Neuronal stem cell (in vitro differentiated cells): ENCODE measurements around the gene DMRTA2.

Experiments
- DNase-seq: peaks from one replicate; pipeline ENCODE4 v3.0.0-alpha.2; 2013; ENCODE audit warnings: low spot score
- H2AFZ ChIP-seq: one replicate; pipeline ENCODE4 v1.6.1; 2013; ENCODE audit warnings: mild to moderate bottlenecking, low read length, inconsistent platforms
- H2AK5ac ChIP-seq: 2 replicates; pipeline ENCODE4 v1.6.1; 2013; ENCODE audit warnings: low read depth, mild to moderate bottlenecking, inconsistent platforms, low read length, moderate library complexity, mixed read lengths
- H2BK120ac ChIP-seq: 2 replicates; pipeline ENCODE4 v1.6.1; 2013; ENCODE audit warnings: low read depth, mild to moderate bottlenecking, inconsistent platforms, low read length, moderate library complexity, mixed read lengths
- H2BK12ac ChIP-seq: one replicate; pipeline ENCODE4 v1.6.1; 2013; ENCODE audit warnings: low read length, inconsistent platforms
- H2BK15ac ChIP-seq: 2 replicates; pipeline ENCODE4 v1.6.1; 2013; ENCODE audit warnings: mild to moderate bottlenecking, low read length, inconsistent platforms, mixed read lengths
- H2BK5ac ChIP-seq: one replicate; pipeline ENCODE4 v1.6.1; 2013; ENCODE audit warnings: inconsistent platforms, mild to moderate bottlenecking, low read length, moderate library complexity
- H3K14ac ChIP-seq: one replicate; pipeline ENCODE4 v1.6.1; 2013; ENCODE audit warnings: low read length, inconsistent platforms
- H3K18ac ChIP-seq: 2 replicates; pipeline ENCODE4 v1.6.1; 2013; ENCODE audit warnings: low read length, inconsistent platforms
- H3K23ac ChIP-seq: 2 replicates; pipeline ENCODE4 v1.6.1; 2013; ENCODE audit warnings: low read depth, mild to moderate bottlenecking, mixed read lengths, low read length, inconsistent platforms; ENCODE audit not compliant: poor library complexity
- H3K27ac ChIP-seq: replicated peaks from 3 replicates; pipeline ENCODE4 v1.5.1; 2013; ENCODE audit warnings: low read length, inconsistent platforms
- H3K27me3 ChIP-seq, 3 experiments: 2 replicates each; pipeline ENCODE4 v1.6.1; 2013; ENCODE audit warnings: low read length in 3 of 3, mild to moderate bottlenecking in 2 of 3, inconsistent platforms in 1 of 3, low read depth in 1 of 3, mixed read lengths in 1 of 3, moderate library complexity in 1 of 3; ENCODE audit not compliant: control insufficient read depth in 3 of 3, insufficient read depth in 3 of 3
- H3K36me3 ChIP-seq, 2 donors: replicated peaks in 1 of 2; 2 replicates each; pipeline ENCODE4 v1.6.1; 2013; ENCODE audit warnings: low read length in 2 of 2; ENCODE audit not compliant: control insufficient read depth in 2 of 2, insufficient read depth in 2 of 2
- H3K4ac ChIP-seq: 2 replicates; pipeline ENCODE4 v1.6.1; 2013; ENCODE audit warnings: inconsistent platforms, mild to moderate bottlenecking, low read length, moderate library complexity
- H3K4me1 ChIP-seq, 2 donors: 1 replicate in 1 of 2; 2 replicates in 1 of 2; pipeline ENCODE4 v1.6.1; 2013; ENCODE audit warnings: low read length in 2 of 2, low read depth in 1 of 2; ENCODE audit not compliant: control insufficient read depth in 2 of 2, insufficient read depth in 1 of 2
- H3K4me2 ChIP-seq: one replicate; pipeline ENCODE4 v1.6.1; 2013; ENCODE audit warnings: mild to moderate bottlenecking, low read length, inconsistent platforms; ENCODE audit not compliant: insufficient read depth, poor library complexity, severe bottlenecking
- H3K4me3 ChIP-seq, 2 donors: 2 replicates each; pipeline ENCODE4 v1.5.1; 2013; ENCODE audit warnings: low read length in 2 of 2, mild to moderate bottlenecking in 2 of 2, inconsistent platforms in 1 of 2, moderate library complexity in 1 of 2
- H3K79me1 ChIP-seq: one replicate; pipeline ENCODE4 v1.6.1; 2013; ENCODE audit warnings: low read depth, mild to moderate bottlenecking, inconsistent platforms, low read length, moderate library complexity
- H3K9ac ChIP-seq: one replicate; pipeline ENCODE4 v1.6.1; 2013; ENCODE audit warnings: mild to moderate bottlenecking, low read depth, low read length, inconsistent platforms; ENCODE audit not compliant: poor library complexity
- H3K9me3 ChIP-seq, 2 donors: replicated peaks in 1 of 2; 2 replicates each; pipeline versions ENCODE3 to v1.6.1; 2013; ENCODE audit warnings: low read length in 2 of 2, mild to moderate bottlenecking in 2 of 2, inconsistent platforms in 1 of 2, low read depth in 1 of 2, mixed read lengths in 1 of 2, moderate library complexity in 1 of 2; ENCODE audit not compliant: control insufficient read depth in 2 of 2, insufficient read depth in 1 of 2
- H4K8ac ChIP-seq: one replicate; pipeline ENCODE4 v1.6.1; 2013; ENCODE audit warnings: low read depth, mild to moderate bottlenecking, inconsistent platforms, low read length, moderate library complexity
- H4K91ac ChIP-seq: one replicate; pipeline ENCODE4 v1.6.1; 2013; ENCODE audit warnings: low read length, low read depth, mild to moderate bottlenecking, inconsistent platforms; ENCODE audit not compliant: poor library complexity
- WGBS, 2 donors: extraction: QIAGEN DNeasy Blood & Tissue Kit; methylation state at CpG; one replicate each; pipeline ENCODE4 v1.1.7; 2013; ENCODE audit warnings: missing lambda C conversion rate in 2 of 2, mixed read lengths in 1 of 2; ENCODE audit not compliant: insufficient read length in 2 of 2, insufficient replicate concordance in 1 of 2; ENCODE audit errors: extremely low coverage in 2 of 2; 5-methylcytosine and 5-hydroxymethylcytosine counted together

DMRTA2 gene

DNA sequence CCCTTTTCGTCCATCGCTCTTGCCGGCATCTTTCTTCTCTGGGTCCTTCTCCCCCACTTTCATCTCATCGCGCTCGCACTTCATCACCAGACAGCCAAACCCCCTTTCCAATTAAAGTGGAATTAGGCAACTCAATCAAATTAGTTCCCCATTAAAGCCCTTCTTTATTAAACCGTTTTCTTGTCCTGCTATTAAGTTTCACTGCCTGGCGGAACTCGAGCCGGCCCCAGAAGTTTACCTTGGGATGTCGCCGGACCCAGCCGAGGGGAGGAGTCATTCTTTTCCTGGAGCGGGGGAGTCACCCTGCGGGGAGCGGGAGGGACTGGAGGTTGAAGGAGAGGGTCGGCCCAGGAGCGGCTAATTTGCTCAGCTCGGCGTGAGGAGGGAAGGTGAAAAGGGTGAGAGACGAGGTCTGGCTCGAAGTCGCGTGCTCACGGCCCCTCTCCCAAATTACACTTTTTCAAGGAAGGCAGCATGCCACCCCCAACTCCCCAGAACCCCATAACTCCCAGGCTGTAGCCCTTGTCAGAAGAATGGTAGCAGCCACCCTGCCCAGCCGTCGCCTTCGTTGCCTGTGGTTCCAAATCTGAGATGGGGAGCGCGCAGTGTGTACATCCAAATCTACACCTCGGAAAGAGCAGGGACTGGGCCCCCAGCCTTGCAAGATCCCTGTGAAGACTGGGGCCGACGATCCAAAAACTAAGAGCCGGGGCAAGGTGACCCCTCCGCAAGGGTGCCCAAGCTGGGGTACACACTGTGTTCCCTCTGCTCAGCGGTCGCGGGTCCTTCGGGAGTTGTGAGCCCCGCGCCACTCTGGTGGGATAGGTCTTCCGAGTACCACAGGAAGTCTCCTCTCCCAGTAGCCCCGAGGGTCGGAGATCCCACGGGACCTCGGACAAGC lies 6.4 kb downstream of the DMRTA2 start:
- H2BK5ac ChIP-seq, result no peak overlapping the region
- H3K4me2 ChIP-seq, result peak overlapping the region; percentile 26
- peak overlapping the region; percentile 40 for H3K18ac ChIP-seq
- no peak overlapping the region for H2AK5ac ChIP-seq
- peaks cover 0 to 2% of the 10 kb centered on the region in 2 donors for H3K9me3 ChIP-seq
- no peaks in the 10 kb centered on the region for H3K36me3 ChIP-seq
- peaks cover 5 to 6% of the 10 kb centered on the region in 2 donors for H3K4me1 ChIP-seq
- H3K14ac ChIP-seq, result no peak overlapping the region
- H2BK15ac ChIP-seq, result no peak overlapping the region
- no peak overlapping the region for H3K4ac ChIP-seq
- H3K9ac ChIP-seq, result no peak overlapping the region
- no peak for DNase-seq
- H2AFZ ChIP-seq, result peak overlapping the region; percentile 71
- H3K79me1 ChIP-seq, result no peaks in the 10 kb centered on the region
- H4K91ac ChIP-seq, result no peak overlapping the region
- no peak overlapping the region for H3K23ac ChIP-seq
- H2BK120ac ChIP-seq, result no peak overlapping the region
- no peak overlapping the region for H4K8ac ChIP-seq
- peaks cover 65 to 99% (median 87%) of the 10 kb centered on the region in 3 experiments for H3K27me3 ChIP-seq
- no CpG with 5 or more reads among the region's 46 CpGs for WGBS, 2 donors
- H2BK12ac ChIP-seq, result no peak overlapping the region
- no peak overlapping the region for H3K27ac ChIP-seq
- H3K4me3 ChIP-seq, result no peak overlapping the region

DNA sequence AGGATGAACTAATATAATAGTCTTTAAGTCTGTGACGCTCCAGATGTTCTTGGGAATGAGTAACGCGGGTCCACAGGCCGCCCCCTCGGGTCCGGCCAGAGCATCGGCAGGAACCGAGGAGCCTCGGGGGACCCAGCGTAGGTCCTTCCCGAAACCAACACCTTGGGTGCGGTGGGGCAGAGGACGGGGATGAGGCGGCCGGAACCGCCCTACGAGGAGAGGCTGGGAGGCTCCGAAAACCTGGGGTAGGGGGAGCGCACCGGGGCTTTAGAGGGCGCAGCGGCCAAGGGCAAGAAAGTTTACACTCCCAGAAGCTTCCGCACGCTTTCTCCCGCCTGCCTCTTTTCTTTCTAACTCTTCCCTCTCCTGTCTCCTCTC lies 7.1 kb downstream of the DMRTA2 start:
- no peaks in the 10 kb centered on the region for H3K36me3 ChIP-seq
- no peak overlapping the region for H4K8ac ChIP-seq
- H3K4ac ChIP-seq, result no peak overlapping the region
- peak overlapping the region; percentile 71 for H2AFZ ChIP-seq
- WGBS, 2 donors, result no CpG with 5 or more reads among the region's 25 CpGs
- no peaks in the 10 kb centered on the region for H3K79me1 ChIP-seq
- H3K9me3 ChIP-seq, result peaks cover 0 to 2% of the 10 kb centered on the region in 2 donors
- no peak overlapping the region for H2BK5ac ChIP-seq
- H4K91ac ChIP-seq, result no peak overlapping the region
- no peak overlapping the region for H3K4me3 ChIP-seq
- H3K23ac ChIP-seq, result no peak overlapping the region
- H3K4me1 ChIP-seq, result peaks cover 5 to 6% of the 10 kb centered on the region in 2 donors
- H2BK12ac ChIP-seq, result no peak overlapping the region
- no peak overlapping the region for H3K9ac ChIP-seq
- H2AK5ac ChIP-seq, result no peak overlapping the region
- no peak overlapping the region for H2BK15ac ChIP-seq
- H3K18ac ChIP-seq, result no peak overlapping the region
- no peak for DNase-seq
- no peak overlapping the region for H3K14ac ChIP-seq
- peaks cover 58 to 93% (median 80%) of the 10 kb centered on the region in 3 experiments for H3K27me3 ChIP-seq
- H3K27ac ChIP-seq, result no peak overlapping the region
- H2BK120ac ChIP-seq, result no peak overlapping the region
- H3K4me2 ChIP-seq, result peak overlapping the region; percentile 26

- Histone ChIP-seq H4K91ac (no peak overlapping the region), H3K4me1 (peaks cover 5 to 6% of the 10 kb centered on the region in 2 donors), H3K27me3 (peaks cover 52 to 91% (median 74%) of the 10 kb centered on the region in 3 experiments), H3K23ac (peak overlapping the region; percentile 59), H3K9me3 (peaks cover 0 to 2% of the 10 kb centered on the region in 2 donors), H2AFZ (peak overlapping the region; percentile 82), H2BK12ac (no peak overlapping the region), H3K4me2 (peak overlapping the region; percentile 31), H2BK15ac (peak overlapping the region; percentile 65), H3K36me3 (no peaks in the 10 kb centered on the region), H2BK120ac (no peak overlapping the region), H2BK5ac (peak overlapping the region; percentile 63), H3K14ac (peak overlapping the region; percentile 72), H4K8ac (no peak overlapping the region), H3K79me1 (no peaks in the 10 kb centered on the region), H3K9ac (peak overlapping the region; percentile 30), H3K4ac (no peak overlapping the region), H3K4me3 (peak overlapping the region in 1 of 2 donors; percentile 8), H3K27ac (no peak overlapping the region), H3K18ac (peak overlapping the region; percentile 83), H2AK5ac (peak overlapping the region; percentile 68)
- no CpG with 5 or more reads among the region's 56 CpGs for WGBS, 2 donors
- DNase-seq, result no peak
Measured at GRCh38 chr1:50415235-50416149, 7.8 kb downstream of the DMRTA2 start.
